IPS DF 6.9 (cell line): ENCODE measurements around the gene SERPINA4.

Source experiments
- DNase-seq: peaks from one replicate; pipeline ENCODE4 v3.0.0-alpha.2; 2013; ENCODE audit warnings: low read depth, low spot score
- H3K27ac ChIP-seq: one replicate; pipeline ENCODE4 v1.5.1; 2013; ENCODE audit warnings: low read length, control low read depth
- H3K27me3 ChIP-seq: 2 replicates; pipeline ENCODE4 v1.6.1; 2013; ENCODE audit warnings: mild to moderate bottlenecking, low read length; ENCODE audit not compliant: control insufficient read depth, insufficient read depth
- H3K36me3 ChIP-seq: 2 replicates; pipeline ENCODE4 v1.6.1; 2013; ENCODE audit warnings: low read length; ENCODE audit not compliant: control insufficient read depth, insufficient read depth
- H3K4me1 ChIP-seq: 2 replicates; pipeline ENCODE4 v1.6.1; 2013; ENCODE audit warnings: low read length; ENCODE audit not compliant: control insufficient read depth, insufficient read depth
- H3K4me3 ChIP-seq: 2 replicates; pipeline ENCODE4 v1.5.1; 2013; ENCODE audit warnings: mild to moderate bottlenecking, low read length
- H3K9me3 ChIP-seq: 2 replicates; pipeline ENCODE4 v1.6.1; 2013; ENCODE audit warnings: low read length, inconsistent platforms; ENCODE audit not compliant: control insufficient read depth, insufficient read depth
- WGBS: extraction: QIAGEN DNeasy Blood & Tissue Kit; methylation state at CpG from one replicate; pipeline ENCODE4 v1.1.7; 2013; ENCODE audit warnings: mixed read lengths, missing lambda C conversion rate; ENCODE audit not compliant: insufficient read length, insufficient coverage; 5-methylcytosine and 5-hydroxymethylcytosine counted together

Gene SERPINA4

DNA sequence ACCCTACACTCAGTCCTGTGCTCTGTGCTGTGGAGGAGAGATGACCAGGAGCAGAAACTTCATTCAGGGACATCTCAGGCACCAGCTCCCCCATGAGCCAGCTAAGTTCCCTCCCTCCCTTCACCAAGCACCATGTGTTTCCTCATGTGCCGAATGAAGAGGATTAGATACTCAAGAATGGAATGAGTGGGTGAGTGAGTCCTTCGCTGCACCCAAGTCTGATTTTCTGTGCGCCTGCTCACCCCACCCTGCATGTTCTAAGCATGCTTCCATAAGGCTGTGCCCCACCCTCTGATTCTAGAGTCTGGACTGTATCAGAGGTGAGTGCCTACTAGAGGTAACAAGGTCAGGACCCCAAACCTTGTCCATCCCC lies 32.1 kb downstream of the SERPINA4 start:
- DNase-seq: no peak
- H3K9me3 ChIP-seq: no peaks in the 10 kb centered on the region
- H3K27me3 ChIP-seq: no peaks in the 10 kb centered on the region
- H3K27ac ChIP-seq: no peak overlapping the region
- no peaks in the 10 kb centered on the region for H3K36me3 ChIP-seq
- no peaks in the 10 kb centered on the region; the same call in 1 of the 2 replicates for H3K4me1 ChIP-seq
- WGBS: no CpG with 5 or more reads among the region's 3 CpGs
- H3K4me3 ChIP-seq: no peak overlapping the region

DNA sequence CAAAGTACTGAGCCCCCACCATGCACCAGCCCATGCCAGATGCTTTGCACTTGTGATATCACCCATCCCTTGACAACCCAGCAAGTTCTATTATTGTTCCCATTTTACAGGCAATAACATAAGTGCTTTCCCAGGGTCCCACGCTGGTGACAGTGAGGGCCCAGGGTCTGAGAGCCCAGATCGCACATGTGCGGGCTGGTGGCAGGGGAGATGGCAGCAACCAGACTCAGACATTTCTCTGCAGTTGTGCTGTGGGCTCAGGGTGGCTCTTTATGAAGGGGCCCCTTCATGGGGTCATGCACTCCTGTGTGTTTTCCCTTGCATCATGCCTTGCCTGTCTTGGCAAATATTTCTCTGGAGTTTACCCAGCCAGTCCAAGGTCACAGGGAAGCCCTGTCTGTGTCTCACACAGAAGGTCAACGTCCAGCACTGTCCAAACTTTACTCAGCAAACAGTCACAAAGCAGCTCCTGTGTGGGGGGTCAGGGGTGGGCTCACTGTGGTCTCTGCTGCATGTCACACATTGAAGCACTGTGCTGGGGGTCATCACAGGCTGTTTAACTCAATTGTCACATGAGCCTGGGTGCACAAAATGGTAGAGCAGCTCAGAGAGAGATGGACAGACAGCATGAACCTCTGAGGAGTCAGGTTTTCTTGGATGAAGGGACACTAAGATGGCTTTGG lies 32.6 kb downstream of the SERPINA4 start:
- no CpG with 5 or more reads among the region's 4 CpGs for WGBS
- H3K4me1 ChIP-seq: peaks cover under 1% of the 10 kb centered on the region
- H3K9me3 ChIP-seq: no peaks in the 10 kb centered on the region
- no peak for DNase-seq
- H3K27ac ChIP-seq: no peak overlapping the region
- H3K4me3 ChIP-seq: no peak overlapping the region
- no peaks in the 10 kb centered on the region for H3K27me3 ChIP-seq
- no peaks in the 10 kb centered on the region for H3K36me3 ChIP-seq

DNA sequence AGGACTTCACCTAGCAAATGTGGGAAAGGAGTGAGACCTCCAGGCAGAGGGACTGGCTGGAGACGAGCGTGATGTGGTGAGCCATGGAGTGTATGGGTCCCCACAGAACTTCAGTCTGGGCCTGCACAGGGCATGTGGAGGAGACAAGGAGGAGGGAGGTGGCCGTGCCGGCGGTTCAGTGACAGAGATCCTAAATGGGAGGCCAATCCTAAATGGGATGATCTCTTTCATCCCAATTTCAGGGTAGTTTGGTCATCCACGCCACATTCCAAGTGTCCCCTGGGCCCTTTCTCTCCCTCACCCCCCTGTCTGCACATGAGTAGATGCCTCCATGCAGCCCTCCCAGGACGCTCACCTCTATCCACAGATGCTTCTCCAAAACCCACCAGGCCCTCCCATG lies 33.2 kb downstream of the SERPINA4 start:
- Histone ChIP-seq H3K36me3 (no peaks in the 10 kb centered on the region), H3K27ac (no peak overlapping the region), H3K4me3 (no peak overlapping the region), H3K27me3 (no peaks in the 10 kb centered on the region), H3K9me3 (no peaks in the 10 kb centered on the region), H3K4me1 (peaks cover 5% of the 10 kb centered on the region)
- no peak for DNase-seq
- WGBS: no CpG with 5 or more reads among the region's 7 CpGs

DNA sequence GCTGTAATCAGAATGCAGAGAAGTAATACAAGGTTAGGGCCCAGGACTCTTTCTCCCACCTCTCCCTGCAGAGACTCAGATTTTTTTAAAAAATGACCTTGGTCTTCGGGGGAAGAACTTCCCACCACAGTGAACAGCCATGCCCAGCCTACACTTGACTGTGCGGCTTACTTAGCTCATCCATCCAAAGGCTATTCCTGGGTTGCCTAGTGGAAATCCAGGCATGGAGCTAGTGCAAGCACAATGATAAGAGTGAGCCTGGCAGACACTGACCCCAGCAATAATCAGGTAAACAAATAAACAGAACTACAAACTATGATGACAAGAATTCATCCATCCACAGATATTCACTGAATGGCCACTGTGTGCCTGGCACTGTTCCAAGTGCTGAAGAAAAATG lies 34.7 kb downstream of the SERPINA4 start:
- H3K36me3 ChIP-seq: no peaks in the 10 kb centered on the region
- H3K27me3 ChIP-seq: no peaks in the 10 kb centered on the region
- WGBS: no CpG with 5 or more reads among the region's 2 CpGs
- H3K27ac ChIP-seq: no peak overlapping the region
- H3K9me3 ChIP-seq: no peaks in the 10 kb centered on the region
- no peak overlapping the region for H3K4me3 ChIP-seq
- DNase-seq: no peak
- peaks cover 5% of the 10 kb centered on the region for H3K4me1 ChIP-seq

DNA sequence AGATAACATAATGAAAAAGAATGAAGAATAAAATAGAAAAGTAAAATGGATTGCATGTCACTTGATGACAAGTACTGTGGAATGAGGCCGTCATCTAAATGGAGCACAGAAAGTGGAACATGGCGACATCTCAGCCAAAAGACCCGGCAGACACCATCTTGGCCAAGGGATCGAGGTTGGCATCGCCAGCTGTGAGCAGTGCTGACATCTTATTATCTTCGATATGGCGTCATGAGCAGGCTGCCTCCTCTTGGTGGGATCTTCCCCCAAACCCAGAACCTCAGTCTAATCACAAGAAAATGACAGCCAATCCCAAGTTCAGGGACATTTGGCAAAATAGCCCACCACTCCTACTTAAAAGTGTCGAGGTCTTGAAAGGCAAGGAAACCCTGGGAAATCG lies 35.1 kb downstream of the SERPINA4 start:
- Histone ChIP-seq H3K36me3 (no peaks in the 10 kb centered on the region), H3K9me3 (no peaks in the 10 kb centered on the region), H3K4me3 (no peak overlapping the region), H3K4me1 (peaks cover 5% of the 10 kb centered on the region), H3K27ac (no peak overlapping the region), H3K27me3 (no peaks in the 10 kb centered on the region)
- no CpG with 5 or more reads among the region's 9 CpGs for WGBS
- no peak for DNase-seq

DNA sequence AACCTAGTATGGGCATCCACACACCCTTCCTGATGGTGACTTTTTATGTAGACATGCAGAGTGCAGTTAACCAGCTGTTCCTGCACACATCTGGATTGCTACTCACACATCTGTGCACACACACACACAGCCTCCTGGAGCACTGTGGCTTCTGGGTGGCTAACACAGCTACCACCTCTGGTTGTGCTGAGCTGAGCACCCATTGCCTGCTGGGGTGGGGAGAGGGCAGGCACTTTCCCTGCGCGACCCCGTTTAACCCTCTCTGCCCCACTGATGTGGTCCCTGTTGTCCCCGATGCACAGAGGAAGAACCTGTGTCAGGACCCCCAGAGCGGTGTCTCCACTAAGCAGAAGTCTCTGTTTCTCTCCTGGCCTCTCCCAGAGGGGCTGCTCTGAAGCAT lies 36.5 kb downstream of the SERPINA4 start:
- no peak for DNase-seq
- Histone ChIP-seq H3K4me3 (no peak overlapping the region), H3K4me1 (peaks cover 6% of the 10 kb centered on the region), H3K27me3 (no peaks in the 10 kb centered on the region), H3K36me3 (no peaks in the 10 kb centered on the region), H3K27ac (no peak overlapping the region), H3K9me3 (no peaks in the 10 kb centered on the region)
- no CpG with 5 or more reads among the region's 5 CpGs for WGBS

DNA sequence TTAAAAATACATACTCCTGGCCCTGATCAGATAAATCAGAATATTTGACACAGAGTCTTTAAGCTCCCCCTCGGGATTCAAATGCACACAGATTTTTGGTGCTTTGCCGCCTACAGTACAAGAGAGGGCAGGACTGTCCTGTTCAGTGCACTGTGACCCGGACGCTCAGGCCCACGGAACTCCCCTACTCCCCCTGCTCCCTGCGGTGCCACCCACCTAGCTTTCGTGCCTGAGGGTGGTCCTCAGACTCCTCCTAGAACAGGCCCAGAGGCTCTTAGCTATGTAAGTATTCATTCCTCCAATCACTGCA lies 37.2 kb downstream of the SERPINA4 start:
- peaks cover 6% of the 10 kb centered on the region for H3K4me1 ChIP-seq
- no peaks in the 10 kb centered on the region for H3K36me3 ChIP-seq
- no peaks in the 10 kb centered on the region for H3K27me3 ChIP-seq
- no peak overlapping the region for H3K4me3 ChIP-seq
- H3K9me3 ChIP-seq: no peaks in the 10 kb centered on the region
- H3K27ac ChIP-seq: no peak overlapping the region
- no peak for DNase-seq
- WGBS: no CpG with 5 or more reads among the region's 7 CpGs

DNA sequence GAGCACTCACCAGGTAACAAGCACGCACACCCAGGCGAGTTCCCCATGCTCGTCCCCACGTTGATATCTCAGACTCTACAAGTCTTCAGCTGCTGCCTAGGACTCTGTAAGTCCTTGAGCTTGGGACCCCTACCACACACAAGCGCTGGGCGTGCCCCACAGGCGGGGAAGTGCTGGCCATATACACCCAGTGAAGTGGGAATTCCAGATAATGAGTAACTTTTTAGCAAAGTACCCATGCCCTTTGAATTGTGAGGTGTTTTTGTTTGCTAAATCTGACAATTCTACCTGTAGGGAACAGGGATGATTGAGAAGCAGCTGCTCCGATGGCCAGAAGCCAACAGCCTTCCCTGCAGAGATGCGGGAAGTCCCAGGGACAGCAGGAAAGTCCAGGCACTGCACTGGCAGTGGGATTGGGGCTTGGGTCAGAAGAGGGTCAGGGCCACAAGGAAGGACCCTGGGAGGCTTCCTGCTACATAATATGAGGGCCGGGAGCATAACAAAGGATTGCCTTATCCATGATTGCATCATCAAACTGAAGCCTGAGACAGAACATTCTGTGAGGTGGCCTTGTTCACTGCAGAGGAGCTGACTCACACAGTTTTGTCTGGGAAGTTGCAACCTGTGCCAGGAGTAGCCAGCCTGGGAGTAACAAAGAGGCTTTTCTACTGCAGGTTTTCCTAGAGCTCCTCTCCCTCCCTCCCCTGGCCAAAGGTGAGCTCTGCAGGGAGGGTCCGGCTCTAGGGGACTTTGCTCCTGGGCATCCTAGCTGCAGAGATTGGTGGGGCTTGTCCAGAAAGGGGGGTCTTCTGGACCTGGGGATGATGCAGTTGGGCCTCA lies 37.8 kb downstream of the SERPINA4 start:
- no peak overlapping the region for H3K4me3 ChIP-seq
- H3K27me3 ChIP-seq: no peaks in the 10 kb centered on the region
- no CpG with 5 or more reads among the region's 11 CpGs for WGBS
- no peak for DNase-seq
- H3K4me1 ChIP-seq: peaks cover 6% of the 10 kb centered on the region
- H3K9me3 ChIP-seq: no peaks in the 10 kb centered on the region
- H3K36me3 ChIP-seq: no peaks in the 10 kb centered on the region
- H3K27ac ChIP-seq: no peak overlapping the region

DNA sequence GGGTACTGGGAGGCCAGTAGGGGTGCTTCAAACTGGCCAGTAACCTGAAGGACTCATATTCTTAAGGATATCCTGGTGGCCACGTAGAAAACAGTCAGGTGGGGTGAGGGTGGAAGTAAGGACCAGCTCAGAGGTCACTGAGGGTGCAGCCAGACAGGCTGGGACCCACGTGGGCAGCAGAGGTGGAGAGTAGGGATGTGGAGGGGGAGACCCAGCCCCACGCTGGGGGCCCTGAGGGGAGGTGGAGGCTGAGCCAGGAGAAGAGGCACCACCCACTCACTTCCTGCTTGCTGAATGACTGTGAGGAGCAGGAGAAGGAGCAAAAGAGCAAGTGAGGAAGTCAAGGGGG lies 38.4 kb downstream of the SERPINA4 start:
- Histone ChIP-seq H3K4me3 (no peak overlapping the region), H3K27me3 (no peaks in the 10 kb centered on the region), H3K27ac (no peak overlapping the region), H3K36me3 (no peaks in the 10 kb centered on the region), H3K4me1 (peaks cover 6% of the 10 kb centered on the region; the same call in 1 of the 2 replicates), H3K9me3 (no peaks in the 10 kb centered on the region)
- no peak for DNase-seq
- no CpG with 5 or more reads among the region's 3 CpGs for WGBS

DNA sequence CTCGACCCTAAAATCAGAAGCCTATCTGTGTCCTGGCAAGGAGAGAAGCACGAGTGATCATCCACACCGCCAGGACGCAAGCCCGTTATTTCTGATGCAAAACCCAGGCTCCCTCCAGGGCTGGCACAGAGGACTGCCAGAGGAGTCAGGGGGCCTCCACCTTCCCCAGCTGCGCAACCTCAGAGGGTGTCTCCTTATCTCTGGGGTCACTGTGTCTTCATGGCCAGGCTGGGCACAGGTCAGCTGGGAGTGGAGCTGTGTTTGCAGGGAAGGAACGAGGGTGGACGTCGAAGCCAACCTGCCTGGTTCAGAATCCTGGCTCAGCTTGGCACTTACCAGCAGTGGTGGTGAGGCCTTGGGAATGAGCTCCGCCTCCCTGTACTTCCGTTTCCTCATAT lies 38.9 kb downstream of the SERPINA4 start:
- H3K27ac ChIP-seq: no peak overlapping the region
- H3K4me1 ChIP-seq: peaks cover 6% of the 10 kb centered on the region; the same call in 1 of the 2 replicates

More for the DNA sequence above, 38.9 kb downstream of the SERPINA4 start:
- no CpG with 5 or more reads among the region's 11 CpGs for WGBS
- Histone ChIP-seq H3K4me3 (no peak overlapping the region), H3K36me3 (no peaks in the 10 kb centered on the region), H3K9me3 (no peaks in the 10 kb centered on the region), H3K27me3 (no peaks in the 10 kb centered on the region)
- no peak for DNase-seq
